WTC11 (cell line): ENCODE data around the gene SCUBE1. TPM values are rescaled to one million over a fixed set of nuclear protein-coding genes. Genes with fewer than 3 reads are reported as not detected.

ENCODE experiments used
- ATAC-seq: fragments of 200-7000 bp; cut with Tn5 transposase; 2 replicates; pipeline ENCODE4 v1.10.0; 2021; ENCODE audit warnings: mild to moderate bottlenecking, moderate library complexity
- CTCF ChIA-PET: fragments of 300-600 bp; sonication (Branson Sonifier 250); formaldehyde crosslinking; loops from one replicate; lab custom pipeline; 2021; ENCODE audit warnings: antibody characterized with exemption; lab: Charles Lee
- POLR2A ChIA-PET: fragments of 350-600 bp; sonication (Branson Sonifier 250); formaldehyde crosslinking; loops from one replicate; lab custom pipeline; 2021; ENCODE audit warnings: antibody characterized with exemption; lab: Charles Lee
- DNase-seq: peaks from one replicate; pipeline ENCODE4 v3.0.0; 2021; ENCODE audit warnings: low spot score
- H3K27ac Mint-ChIP-seq: 2 replicates; pipeline ENCODE4 v1.8.0; 2021; ENCODE audit warnings: mixed read lengths
- H3K27me3 Mint-ChIP-seq: 2 replicates; pipeline ENCODE4 v1.8.0; 2021; ENCODE audit warnings: low read depth, mild to moderate bottlenecking, moderate library complexity, mixed read lengths
- H3K36me3 Mint-ChIP-seq: 2 replicates; pipeline ENCODE4 v1.8.0; 2021; ENCODE audit warnings: mixed read lengths
- H3K4me1 Mint-ChIP-seq: 2 replicates; pipeline ENCODE4 v1.8.0; 2022; ENCODE audit warnings: mixed read lengths
- H3K4me3 Mint-ChIP-seq: 2 replicates; pipeline ENCODE4 v1.8.0; 2021; ENCODE audit warnings: mild to moderate bottlenecking, moderate library complexity, mixed read lengths
- H3K9me3 Mint-ChIP-seq: 2 replicates; pipeline ENCODE4 v1.8.0; 2021; ENCODE audit warnings: mixed read lengths
- EMX1 ChIP-seq: fragments of 250-450 bp; sonication (Bioruptor Pico); IDR thresholded peaks from 2 replicates; pipeline ENCODE4 v1.8.0; 2021; ENCODE audit warnings: mild to moderate bottlenecking
- ESRRA ChIP-seq: sonication (generic); formaldehyde crosslinking; IDR thresholded peaks from 2 replicates; pipeline ENCODE4 v1.8.1; 2022; ENCODE audit warnings: mild to moderate bottlenecking, missing genetic modification reagents, borderline replicate concordance
- FOXK1 ChIP-seq: sonication (generic); formaldehyde crosslinking; IDR thresholded peaks from 2 replicates; pipeline ENCODE4 v1.8.0; 2022; ENCODE audit warnings: mild to moderate bottlenecking, moderate library complexity, missing genetic modification reagents
- GABPB1 ChIP-seq: sonication (generic); formaldehyde crosslinking; IDR thresholded peaks from 2 replicates; pipeline ENCODE4 v1.8.1; 2023; ENCODE audit warnings: mild to moderate bottlenecking, missing genetic modification reagents
- HMGA2 ChIP-seq: fragments of 250-450 bp; sonication (Bioruptor Pico); IDR thresholded peaks from 2 replicates; pipeline ENCODE4 v1.4.0; 2021; ENCODE audit warnings: mild to moderate bottlenecking, moderate library complexity
- IRF2 ChIP-seq: sonication (generic); formaldehyde crosslinking; IDR thresholded peaks from 2 replicates; pipeline ENCODE4 v1.8.0; 2022; ENCODE audit warnings: low read depth, missing genetic modification reagents, borderline replicate concordance
- NFATC4 ChIP-seq: fragments of 250-450 bp; sonication (Bioruptor Pico); IDR thresholded peaks from 2 replicates; pipeline ENCODE4 v1.9.0; 2021; ENCODE audit warnings: mild to moderate bottlenecking
- NR2C2 ChIP-seq: sonication (generic); formaldehyde crosslinking; IDR thresholded peaks from 2 replicates; pipeline ENCODE4 v1.8.0; 2022; ENCODE audit warnings: mild to moderate bottlenecking, missing genetic modification reagents
- RELA ChIP-seq: sonication (generic); formaldehyde crosslinking; IDR thresholded peaks from 2 replicates; pipeline ENCODE4 v1.8.1; 2022; ENCODE audit warnings: missing genetic modification reagents, mild to moderate bottlenecking, borderline replicate concordance
- SMAD3 ChIP-seq: sonication (generic); formaldehyde crosslinking; IDR thresholded peaks from 2 replicates; pipeline ENCODE4 v1.8.0; 2022; ENCODE audit warnings: missing genetic modification reagents, mild to moderate bottlenecking, borderline replicate concordance
- TEAD1 ChIP-seq: sonication (generic); formaldehyde crosslinking; IDR thresholded peaks from 2 replicates; pipeline ENCODE4 v1.8.0; 2022; ENCODE audit warnings: mild to moderate bottlenecking, missing genetic modification reagents
- TP53 ChIP-seq: sonication (generic); formaldehyde crosslinking; IDR thresholded peaks from 2 replicates; pipeline ENCODE4 v1.8.1; 2023; ENCODE audit warnings: mild to moderate bottlenecking, missing genetic modification reagents
- ZNF121 ChIP-seq: sonication (generic); formaldehyde crosslinking; IDR thresholded peaks from 2 replicates; pipeline ENCODE4 v1.8.0; 2023; ENCODE audit warnings: missing genetic modification reagents
- ZNF317 ChIP-seq: sonication (generic); formaldehyde crosslinking; IDR thresholded peaks from 2 replicates; pipeline ENCODE4 v1.8.1; 2023; ENCODE audit warnings: low read depth, mild to moderate bottlenecking, moderate library complexity, missing genetic modification reagents, borderline replicate concordance
- ZNF423 ChIP-seq: fragments of 250-450 bp; sonication (Bioruptor Pico); IDR thresholded peaks from 2 replicates; pipeline ENCODE4 v2.1.2; 2022; ENCODE audit warnings: mild to moderate bottlenecking, moderate library complexity
- ZNF671 ChIP-seq: fragments of 250-450 bp; sonication (Bioruptor Pico); IDR thresholded peaks from 2 replicates; pipeline ENCODE4 v1.8.0; 2021; ENCODE audit warnings: mild to moderate bottlenecking
- total RNA-seq: library from RNA; stranded (reverse); gene quantifications from 3 replicates; pipeline ENCODE4 v1.2.3, GENCODE V29; 2021
- TF ChIP-seq, protein P1 (sequence below): fragments of 200-600 bp; IDR thresholded peaks from 2 replicates; pipeline ENCODE4 v1.8.0; 2022; ENCODE audit warnings: antibody characterized with exemption
- TF ChIP-seq, protein P2 (sequence below): sonication (generic); formaldehyde crosslinking; IDR thresholded peaks from 2 replicates; pipeline ENCODE4 v1.8.1; 2022; ENCODE audit warnings: mild to moderate bottlenecking, moderate library complexity, missing genetic modification reagents
- TF ChIP-seq, protein P3 (sequence below): sonication (generic); formaldehyde crosslinking; IDR thresholded peaks from 2 replicates; pipeline ENCODE4 v1.8.0; 2022; ENCODE audit warnings: mild to moderate bottlenecking, missing genetic modification reagents
- TF ChIP-seq, protein P4 (sequence below): sonication (generic); formaldehyde crosslinking; IDR thresholded peaks from 2 replicates; pipeline ENCODE4 v1.8.1; 2023; ENCODE audit warnings: mild to moderate bottlenecking, missing genetic modification reagents, moderate library complexity
- TF ChIP-seq, protein P5 (sequence below): fragments of 250-450 bp; sonication (Bioruptor Pico); IDR thresholded peaks from 2 replicates; pipeline ENCODE4 v1.8.0; 2021; ENCODE audit warnings: mild to moderate bottlenecking

SCUBE1 gene
- total RNA-seq, 1 experiment from 2014 or later, result 6.9 TPM

DNA sequence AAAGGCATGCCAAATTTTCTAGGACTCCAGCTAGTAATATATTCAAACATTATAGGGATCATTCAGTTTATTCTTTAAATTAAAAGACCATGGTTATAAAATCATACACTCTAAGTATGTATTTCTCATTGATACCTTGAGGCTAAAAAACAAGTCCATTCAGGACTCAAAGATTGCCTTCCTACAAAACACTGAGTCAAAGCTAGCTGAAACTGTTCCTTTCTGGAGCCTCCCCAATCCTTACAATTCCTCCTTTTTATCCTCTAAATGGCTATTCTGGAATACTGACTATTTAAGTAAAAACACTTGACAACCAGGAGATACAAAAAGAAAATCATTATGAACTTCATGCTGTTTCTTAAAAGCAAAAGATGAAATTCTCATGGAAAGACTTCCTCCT is 151.3 kb downstream of the SCUBE1 start:
- ChIA-PET POLR2A (no interaction called here), CTCF (interaction anchor here (1.6 kb wide), 1 partner anchor 40 kb away, joined by 5 read pairs; no protein-coding TSS in a partner anchor)
- DNase-seq, result no peak
- Mint-ChIP-seq H3K4me1 (peaks cover 6% of the 10 kb centered on the region), H3K36me3 (no peaks in the 10 kb centered on the region), H3K4me3 (no peak overlapping the region), H3K27ac (no peak overlapping the region), H3K27me3 (peaks cover 22% of the 10 kb centered on the region), H3K9me3 (no peaks in the 10 kb centered on the region)
- ATAC-seq, result no peak
- TF ChIP-seq HMGA2 (CRISPR knock-in tag), result no peak
- TF ChIP-seq FOXK1 (CRISPR knock-in tag), result no peak
- TF ChIP-seq IRF2, result no peak
- TF ChIP-seq SMAD3, result no peak
- TF ChIP-seq ZNF671 (CRISPR knock-in tag), result no peak
- TF ChIP-seq ZNF317, result no peak
- no peak for TF ChIP-seq TEAD1 (CRISPR knock-in tag)
- TF ChIP-seq, protein P1, sequence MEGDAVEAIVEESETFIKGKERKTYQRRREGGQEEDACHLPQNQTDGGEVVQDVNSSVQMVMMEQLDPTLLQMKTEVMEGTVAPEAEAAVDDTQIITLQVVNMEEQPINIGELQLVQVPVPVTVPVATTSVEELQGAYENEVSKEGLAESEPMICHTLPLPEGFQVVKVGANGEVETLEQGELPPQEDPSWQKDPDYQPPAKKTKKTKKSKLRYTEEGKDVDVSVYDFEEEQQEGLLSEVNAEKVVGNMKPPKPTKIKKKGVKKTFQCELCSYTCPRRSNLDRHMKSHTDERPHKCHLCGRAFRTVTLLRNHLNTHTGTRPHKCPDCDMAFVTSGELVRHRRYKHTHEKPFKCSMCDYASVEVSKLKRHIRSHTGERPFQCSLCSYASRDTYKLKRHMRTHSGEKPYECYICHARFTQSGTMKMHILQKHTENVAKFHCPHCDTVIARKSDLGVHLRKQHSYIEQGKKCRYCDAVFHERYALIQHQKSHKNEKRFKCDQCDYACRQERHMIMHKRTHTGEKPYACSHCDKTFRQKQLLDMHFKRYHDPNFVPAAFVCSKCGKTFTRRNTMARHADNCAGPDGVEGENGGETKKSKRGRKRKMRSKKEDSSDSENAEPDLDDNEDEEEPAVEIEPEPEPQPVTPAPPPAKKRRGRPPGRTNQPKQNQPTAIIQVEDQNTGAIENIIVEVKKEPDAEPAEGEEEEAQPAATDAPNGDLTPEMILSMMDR, result no peak
- TF ChIP-seq ZNF423, result no peak

DNA sequence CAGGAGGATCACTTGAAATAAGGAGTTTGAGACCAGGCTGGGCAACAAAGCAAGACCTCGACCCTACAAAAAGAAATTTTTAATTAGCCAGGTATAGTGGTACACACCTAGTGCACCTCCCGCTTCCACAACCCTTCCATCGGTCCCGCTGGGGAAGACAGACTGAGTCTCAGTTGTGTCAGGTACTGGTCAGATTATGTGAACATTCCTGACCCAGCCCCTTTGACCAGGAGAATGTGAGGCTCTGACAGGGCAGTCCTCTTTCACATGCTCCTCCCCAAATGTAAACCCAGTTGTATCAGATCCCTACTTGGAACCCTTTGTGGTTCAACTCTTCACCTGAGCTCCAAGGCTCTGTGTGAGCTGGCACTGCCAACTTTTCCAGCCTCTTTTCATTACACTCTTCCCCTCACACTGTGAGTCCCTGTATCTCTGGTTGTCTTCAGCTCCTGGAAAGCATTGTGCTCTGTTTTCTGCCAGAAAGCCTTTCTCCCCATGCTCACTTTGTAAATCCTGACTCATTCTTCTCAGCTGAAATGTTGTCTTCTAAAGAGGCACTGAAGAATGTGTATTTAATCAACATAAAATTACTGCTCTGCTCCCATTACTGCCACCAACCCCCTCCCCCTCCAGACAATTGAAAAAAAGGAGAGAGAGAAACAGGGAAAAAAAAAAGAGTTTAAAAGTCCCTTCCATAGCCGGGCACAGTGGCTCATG is 154.2 kb downstream of the SCUBE1 start:
- Mint-ChIP-seq H3K9me3 (no peaks in the 10 kb centered on the region), H3K4me3 (peak overlapping the region; percentile 25; the same call in 1 of the 2 replicates), H3K36me3 (no peaks in the 10 kb centered on the region), H3K27me3 (peaks cover 22% of the 10 kb centered on the region), H3K27ac (peak overlapping the region; percentile 77), H3K4me1 (peaks cover 22% of the 10 kb centered on the region)
- TF ChIP-seq RELA (no peak), NFATC4 (CRISPR knock-in tag) (no peak), ESRRA (CRISPR knock-in tag) (no peak), TP53 (CRISPR knock-in tag) (no peak), GABPB1 (CRISPR knock-in tag) (no peak), ZNF121 (no peak), NR2C2 (CRISPR knock-in tag) (no peak), EMX1 (CRISPR knock-in tag) (no peak)
- TF ChIP-seq, protein P2, sequence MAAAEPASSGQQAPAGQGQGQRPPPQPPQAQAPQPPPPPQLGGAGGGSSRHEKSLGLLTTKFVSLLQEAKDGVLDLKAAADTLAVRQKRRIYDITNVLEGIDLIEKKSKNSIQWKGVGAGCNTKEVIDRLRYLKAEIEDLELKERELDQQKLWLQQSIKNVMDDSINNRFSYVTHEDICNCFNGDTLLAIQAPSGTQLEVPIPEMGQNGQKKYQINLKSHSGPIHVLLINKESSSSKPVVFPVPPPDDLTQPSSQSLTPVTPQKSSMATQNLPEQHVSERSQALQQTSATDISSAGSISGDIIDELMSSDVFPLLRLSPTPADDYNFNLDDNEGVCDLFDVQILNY (CRISPR knock-in tag), result no peak
- TF ChIP-seq, protein P3, sequence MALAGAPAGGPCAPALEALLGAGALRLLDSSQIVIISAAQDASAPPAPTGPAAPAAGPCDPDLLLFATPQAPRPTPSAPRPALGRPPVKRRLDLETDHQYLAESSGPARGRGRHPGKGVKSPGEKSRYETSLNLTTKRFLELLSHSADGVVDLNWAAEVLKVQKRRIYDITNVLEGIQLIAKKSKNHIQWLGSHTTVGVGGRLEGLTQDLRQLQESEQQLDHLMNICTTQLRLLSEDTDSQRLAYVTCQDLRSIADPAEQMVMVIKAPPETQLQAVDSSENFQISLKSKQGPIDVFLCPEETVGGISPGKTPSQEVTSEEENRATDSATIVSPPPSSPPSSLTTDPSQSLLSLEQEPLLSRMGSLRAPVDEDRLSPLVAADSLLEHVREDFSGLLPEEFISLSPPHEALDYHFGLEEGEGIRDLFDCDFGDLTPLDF (CRISPR knock-in tag), result no peak
- TF ChIP-seq, protein P4, sequence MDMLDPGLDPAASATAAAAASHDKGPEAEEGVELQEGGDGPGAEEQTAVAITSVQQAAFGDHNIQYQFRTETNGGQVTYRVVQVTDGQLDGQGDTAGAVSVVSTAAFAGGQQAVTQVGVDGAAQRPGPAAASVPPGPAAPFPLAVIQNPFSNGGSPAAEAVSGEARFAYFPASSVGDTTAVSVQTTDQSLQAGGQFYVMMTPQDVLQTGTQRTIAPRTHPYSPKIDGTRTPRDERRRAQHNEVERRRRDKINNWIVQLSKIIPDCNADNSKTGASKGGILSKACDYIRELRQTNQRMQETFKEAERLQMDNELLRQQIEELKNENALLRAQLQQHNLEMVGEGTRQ (CRISPR knock-in tag), result no peak
- TF ChIP-seq, protein P5, sequence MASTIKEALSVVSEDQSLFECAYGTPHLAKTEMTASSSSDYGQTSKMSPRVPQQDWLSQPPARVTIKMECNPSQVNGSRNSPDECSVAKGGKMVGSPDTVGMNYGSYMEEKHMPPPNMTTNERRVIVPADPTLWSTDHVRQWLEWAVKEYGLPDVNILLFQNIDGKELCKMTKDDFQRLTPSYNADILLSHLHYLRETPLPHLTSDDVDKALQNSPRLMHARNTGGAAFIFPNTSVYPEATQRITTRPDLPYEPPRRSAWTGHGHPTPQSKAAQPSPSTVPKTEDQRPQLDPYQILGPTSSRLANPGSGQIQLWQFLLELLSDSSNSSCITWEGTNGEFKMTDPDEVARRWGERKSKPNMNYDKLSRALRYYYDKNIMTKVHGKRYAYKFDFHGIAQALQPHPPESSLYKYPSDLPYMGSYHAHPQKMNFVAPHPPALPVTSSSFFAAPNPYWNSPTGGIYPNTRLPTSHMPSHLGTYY (CRISPR knock-in tag), result no peak
- DNase-seq (no peak), ATAC-seq (no peak)
- ChIA-PET CTCF (no interaction called here), POLR2A (no interaction called here)
